Measurements from ENCODE around the gene ABCC4. TPM values are rescaled to one million over a fixed set of nuclear protein-coding genes. Genes with fewer than 3 reads are reported as not detected.
"Not testable (repeated sequence)": the region's sequence is repeated elsewhere in the genome, so short reads cannot be mapped to it uniquely, and the experiment has no call there.

ABCC4 gene
- total RNA-seq, 1 experiment from 2014 or later, result 9.4 TPM

DNA sequence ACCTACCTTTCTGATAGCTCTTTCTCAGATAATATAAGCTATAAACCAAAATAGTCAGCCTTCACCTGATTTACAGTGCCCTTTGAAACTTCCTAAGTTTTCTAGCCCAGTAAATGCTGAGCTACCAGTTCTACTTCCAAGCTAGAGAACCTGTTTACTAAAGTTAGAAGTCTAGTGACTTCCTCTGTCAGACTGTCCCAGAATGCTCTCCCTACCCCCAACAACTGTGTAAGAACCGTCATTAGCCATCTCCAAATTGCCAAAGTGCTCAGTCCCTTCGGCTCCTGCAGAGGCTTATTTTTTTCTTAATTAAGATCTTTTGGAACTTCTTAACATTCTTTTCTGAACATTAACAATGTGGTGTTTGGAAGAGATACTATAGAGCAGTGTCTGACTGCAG, 3.2 kb upstream of the ABCC4 start:
- H3K4me3 ChIP-seq, result no peak overlapping the region
- no peaks in the 10 kb centered on the region; the same call in 1 of the 2 replicates for H3K9me3 ChIP-seq
- no peaks in the 10 kb centered on the region for H3K27me3 ChIP-seq
- H3K36me3 ChIP-seq, result no peaks in the 10 kb centered on the region
- DNase-seq, result no peak

DNA sequence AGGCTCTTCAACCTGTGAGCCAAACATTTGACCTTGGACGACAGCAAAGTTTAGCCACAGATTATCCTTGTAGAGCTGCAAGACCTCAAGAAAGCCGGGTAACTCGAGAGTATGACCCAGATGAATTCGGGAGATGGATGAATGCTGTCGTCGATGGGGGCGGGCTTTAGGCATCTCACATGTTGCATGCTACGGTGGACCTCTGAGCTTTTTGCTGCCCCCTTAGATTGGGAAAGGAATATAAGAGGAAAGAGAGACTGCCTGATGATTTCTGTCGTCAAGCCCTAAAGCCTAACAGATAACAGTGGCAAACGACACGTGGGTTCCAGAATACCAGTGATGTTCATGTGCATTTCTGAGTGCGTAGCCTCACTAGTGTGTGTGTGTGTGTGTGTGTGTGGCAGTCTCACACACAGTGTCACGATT, 730 bp upstream of the ABCC4 start:
- H3K9me3 ChIP-seq, result no peaks in the 10 kb centered on the region; the same call in 1 of the 2 replicates
- no peaks in the 10 kb centered on the region for H3K27me3 ChIP-seq
- peaks cover 4% of the 10 kb centered on the region for H3K36me3 ChIP-seq
- no peak for DNase-seq
- peak overlapping the region; percentile 86 for H3K4me3 ChIP-seq

DNA sequence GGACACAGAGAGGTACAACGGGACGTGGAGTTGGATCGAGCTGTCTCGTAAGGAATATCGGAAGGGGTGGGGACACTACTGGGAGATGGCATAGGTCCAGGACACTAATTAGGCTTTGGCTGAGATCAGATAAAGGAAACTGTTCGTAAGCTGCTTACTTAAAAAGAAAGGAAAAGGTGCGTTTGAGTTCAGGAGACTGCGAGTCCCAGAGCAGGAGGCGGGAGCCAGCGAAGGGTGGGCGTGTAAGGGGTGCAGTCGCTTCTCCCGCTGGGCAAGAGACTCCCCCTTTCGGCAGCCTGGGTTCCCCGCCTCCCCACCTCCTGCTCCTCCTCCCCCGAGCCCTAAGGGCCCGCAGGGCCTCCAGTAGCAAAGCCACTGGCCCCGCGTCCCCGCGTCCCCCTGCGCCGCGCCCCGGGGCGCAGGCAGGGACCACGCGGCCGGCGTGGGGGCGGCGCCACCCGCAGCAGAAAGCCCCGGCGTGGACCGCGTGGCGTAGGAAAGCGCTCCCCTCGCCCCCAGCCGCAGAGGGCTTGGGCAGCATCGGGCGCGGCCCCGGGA, 547 bp downstream of the ABCC4 start:
- peak; percentile 73 for DNase-seq
- Histone ChIP-seq H3K9me3 (no peaks in the 10 kb centered on the region), H3K36me3 (peaks cover 4% of the 10 kb centered on the region), H3K27me3 (no peaks in the 10 kb centered on the region), H3K4me3 (peak overlapping the region; percentile 86)

DNA sequence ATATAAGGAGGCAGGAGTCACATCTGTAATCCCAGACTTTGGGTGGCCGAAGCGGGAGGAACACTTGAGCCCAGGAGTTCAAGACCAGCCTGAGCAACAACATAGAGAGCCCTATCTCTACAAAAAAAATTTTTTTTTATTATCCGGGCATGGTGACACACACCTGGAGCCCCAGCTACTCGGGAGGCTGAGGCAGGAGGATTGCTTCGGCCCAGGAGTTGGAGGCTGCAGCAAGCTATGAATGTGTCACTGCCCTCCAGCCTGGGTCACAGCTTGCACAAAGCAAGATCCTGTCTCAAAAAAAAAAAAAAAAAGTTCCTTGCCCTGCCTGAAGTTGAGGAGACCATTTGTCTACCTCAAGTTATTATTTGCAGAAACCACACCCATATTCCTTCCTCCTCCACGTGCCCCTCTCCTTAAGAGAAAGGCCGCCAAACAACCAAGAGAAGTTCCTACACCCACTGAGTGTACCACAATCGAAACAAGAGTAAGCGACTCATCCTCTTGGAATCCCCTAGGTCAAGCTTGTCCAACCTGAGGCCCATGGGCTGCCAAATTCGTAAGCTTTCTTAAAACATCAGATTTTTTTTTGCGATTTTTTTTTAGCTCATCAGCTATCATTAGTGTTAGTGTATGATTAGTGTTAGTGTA, 2.2 kb downstream of the ABCC4 start:
- DNase-seq, result peak; percentile 79
- Histone ChIP-seq H3K27me3 (no peaks in the 10 kb centered on the region), H3K36me3 (peaks cover 4% of the 10 kb centered on the region), H3K4me3 (no peak overlapping the region; the same call in 1 of the 2 replicates), H3K9me3 (no peaks in the 10 kb centered on the region)

DNA sequence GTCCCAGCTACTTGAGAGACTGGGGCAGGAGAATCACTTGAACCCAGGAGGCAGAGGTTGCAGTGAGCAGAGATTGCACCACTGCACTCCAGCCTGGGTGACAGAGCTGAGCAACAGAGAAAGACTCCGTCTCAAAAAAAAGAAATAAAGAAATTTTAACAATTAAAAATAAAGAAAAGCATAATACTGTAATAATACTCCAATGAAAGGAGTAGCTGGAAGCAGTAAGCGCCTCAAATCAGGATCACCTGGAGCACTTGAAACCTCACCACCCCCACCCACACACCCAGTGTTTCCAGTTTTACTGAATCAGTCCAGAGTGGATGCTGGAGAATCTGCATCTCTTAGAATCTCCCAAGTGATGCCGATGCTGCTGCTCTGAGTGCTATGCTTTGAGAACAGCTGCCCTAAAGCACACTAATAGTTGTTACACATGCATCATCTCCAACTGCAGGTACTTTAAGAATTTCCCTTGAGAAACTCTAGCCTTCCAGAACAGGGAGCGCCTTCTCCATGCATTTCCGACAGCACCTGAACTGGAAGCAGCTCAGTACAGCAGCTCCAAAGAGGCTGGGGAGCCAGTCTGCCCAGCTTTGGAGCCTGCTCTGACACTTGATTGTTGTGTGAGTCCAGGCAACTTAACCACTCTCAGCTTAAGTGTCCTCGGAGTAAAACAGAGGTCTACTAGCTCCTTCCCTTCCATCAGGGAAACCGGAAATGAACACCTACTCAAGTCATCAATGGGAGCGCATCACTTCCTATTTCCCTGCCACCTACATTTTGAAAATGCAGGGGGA, 2.9 kb downstream of the ABCC4 start:
- no peak for DNase-seq
- peaks cover 4% of the 10 kb centered on the region for H3K36me3 ChIP-seq
- H3K9me3 ChIP-seq, result no peaks in the 10 kb centered on the region
- no peak overlapping the region for H3K4me3 ChIP-seq
- no peaks in the 10 kb centered on the region for H3K27me3 ChIP-seq

DNA sequence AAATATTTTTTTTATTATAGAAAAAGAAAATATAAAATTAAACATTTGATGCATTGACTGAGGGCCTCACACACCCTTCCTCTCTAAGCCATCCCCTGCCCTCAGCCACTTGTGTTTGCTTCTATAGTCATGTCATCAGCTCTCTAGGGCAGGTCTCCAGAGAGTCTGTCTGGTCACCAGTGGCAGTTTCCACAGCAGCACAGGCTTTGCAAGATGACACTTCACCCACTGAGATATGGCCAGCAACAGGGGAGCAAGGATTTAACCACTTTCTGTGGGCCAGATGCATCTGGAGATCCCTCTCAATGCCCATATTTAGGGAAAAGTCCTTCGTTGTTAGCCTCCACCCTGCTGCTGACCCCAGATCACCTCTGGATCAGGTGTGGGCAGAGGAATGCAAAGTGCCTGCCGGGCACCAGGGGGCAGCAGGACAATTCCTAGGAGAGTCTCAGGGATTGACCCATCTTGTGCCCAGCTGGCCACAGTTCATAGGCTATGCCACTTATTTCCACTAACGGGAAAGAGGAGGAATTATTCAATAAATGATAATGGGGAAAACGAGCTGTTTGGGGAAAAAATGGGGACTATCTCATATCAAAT, 4.8 kb downstream of the ABCC4 start:
- Histone ChIP-seq H3K9me3 (no peaks in the 10 kb centered on the region), H3K4me3 (no peak overlapping the region), H3K27me3 (no peaks in the 10 kb centered on the region), H3K36me3 (peaks cover 6% of the 10 kb centered on the region)
- DNase-seq, result peak; percentile 39

DNA sequence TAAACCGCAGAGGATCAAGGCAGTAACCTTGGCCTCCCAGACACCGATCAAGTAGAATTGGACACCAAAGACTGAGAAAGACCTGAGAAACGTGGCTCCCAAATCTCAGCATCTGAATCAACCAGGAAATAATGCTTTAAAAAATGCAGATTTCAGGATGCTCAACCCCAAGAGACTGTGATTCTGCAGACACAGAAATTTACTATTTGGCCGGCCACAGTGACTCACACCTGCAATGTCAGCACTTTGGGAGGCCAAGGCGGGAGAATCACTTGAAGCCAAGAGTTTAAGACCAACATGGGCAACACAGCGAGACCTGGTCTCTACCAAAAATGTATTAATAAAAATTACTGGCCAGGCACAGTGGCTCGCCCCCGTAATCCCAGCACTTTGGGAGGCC, 6.2 kb downstream of the ABCC4 start:
- H3K9me3 ChIP-seq, result no peaks in the 10 kb centered on the region
- no peak for DNase-seq
- H3K4me3 ChIP-seq, result no peak overlapping the region
- H3K27me3 ChIP-seq, result no peaks in the 10 kb centered on the region
- peaks cover 6% of the 10 kb centered on the region for H3K36me3 ChIP-seq

DNA sequence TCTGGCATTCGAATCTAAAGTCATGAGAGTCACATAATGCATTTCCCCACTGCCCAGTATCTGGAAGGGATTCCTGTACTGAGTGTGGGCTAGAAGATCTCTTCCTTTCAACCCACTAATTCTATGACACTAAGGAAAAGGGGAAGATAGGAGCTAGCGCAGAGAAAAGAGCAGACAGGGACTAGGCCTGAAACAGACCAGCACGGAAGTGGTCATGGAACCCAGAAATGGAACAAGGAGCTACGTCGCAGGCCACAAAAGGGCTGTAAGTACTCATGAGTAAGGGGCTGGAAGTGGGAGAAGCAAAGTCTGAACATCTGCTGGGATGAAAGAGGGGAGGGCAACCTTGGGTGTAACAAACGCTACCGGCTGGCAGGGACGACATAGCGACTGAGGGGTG, 8.6 kb downstream of the ABCC4 start:
- Histone ChIP-seq H3K36me3 (peaks cover 2% of the 10 kb centered on the region; the same call in 1 of the 2 replicates), H3K4me3 (no peak overlapping the region), H3K27me3 (no peaks in the 10 kb centered on the region), H3K9me3 (no peaks in the 10 kb centered on the region)
- no peak for DNase-seq

DNA sequence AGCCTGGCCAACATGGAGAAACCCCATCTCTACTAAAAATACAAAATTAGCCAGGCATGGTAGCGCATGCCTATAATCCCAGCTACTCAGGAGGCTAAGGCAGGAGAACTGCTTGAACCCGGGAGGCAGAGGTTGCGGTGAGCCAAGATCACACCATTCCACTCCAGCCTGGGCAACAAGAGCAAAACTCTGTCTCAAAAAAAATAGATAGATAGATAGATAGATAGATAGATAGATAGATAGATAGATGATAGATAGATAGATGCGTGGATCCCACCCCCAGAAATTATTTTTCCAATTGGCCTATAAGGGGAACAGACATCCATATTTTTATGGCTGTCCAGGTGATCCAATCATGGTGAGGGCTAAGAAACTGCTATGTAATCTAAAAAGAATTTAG, 11.3 kb downstream of the ABCC4 start:
- H3K27me3 ChIP-seq, H3K9me3 ChIP-seq, H3K4me3 ChIP-seq, H3K36me3 ChIP-seq, DNase-seq: not testable (repeated sequence)

DNA sequence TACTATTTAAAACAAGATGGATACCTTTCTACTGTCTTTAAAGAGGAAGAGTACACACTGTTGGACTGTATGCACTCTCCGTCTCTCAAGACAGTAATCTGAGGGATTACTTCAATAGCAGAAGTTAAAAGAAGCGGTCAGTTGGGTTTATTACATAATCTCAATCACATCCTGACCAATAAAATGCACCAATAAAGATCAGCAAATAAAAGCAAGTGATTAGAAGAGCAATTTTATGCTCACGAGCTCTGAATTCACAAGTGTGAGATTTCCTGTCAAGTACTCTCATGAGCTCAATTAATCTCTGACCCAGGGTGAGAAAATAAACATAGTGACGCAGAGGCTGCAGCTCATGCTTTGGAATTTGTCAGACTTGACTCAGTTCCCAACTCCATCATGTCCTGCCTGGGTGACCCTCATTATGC, 12.2 kb downstream of the ABCC4 start:
- no peaks in the 10 kb centered on the region for H3K27me3 ChIP-seq
- no peak overlapping the region for H3K4me3 ChIP-seq
- H3K36me3 ChIP-seq, result peaks cover 2% of the 10 kb centered on the region; the same call in 1 of the 2 replicates
- no peaks in the 10 kb centered on the region for H3K9me3 ChIP-seq
- no peak for DNase-seq

DNA sequence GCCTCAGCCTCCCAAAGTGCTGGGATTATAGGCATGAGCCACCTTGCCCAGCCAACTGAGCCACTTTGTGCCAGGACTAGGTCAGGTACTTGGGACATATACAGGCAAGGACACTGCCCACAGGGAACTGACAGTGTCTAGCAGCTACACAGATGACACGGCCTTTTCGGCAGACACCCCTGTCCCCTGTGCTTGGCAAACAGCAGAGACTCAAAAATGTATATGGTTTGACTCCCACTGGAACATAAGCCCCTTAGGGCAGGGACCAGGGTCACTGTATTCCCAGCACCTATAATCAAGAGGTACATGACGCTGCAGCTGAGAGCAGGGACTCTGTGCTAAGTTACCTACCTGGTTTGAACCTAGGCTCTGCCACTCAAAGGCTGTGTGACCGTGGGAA, 16.8 kb downstream of the ABCC4 start:
- DNase-seq, result no peak

DNA sequence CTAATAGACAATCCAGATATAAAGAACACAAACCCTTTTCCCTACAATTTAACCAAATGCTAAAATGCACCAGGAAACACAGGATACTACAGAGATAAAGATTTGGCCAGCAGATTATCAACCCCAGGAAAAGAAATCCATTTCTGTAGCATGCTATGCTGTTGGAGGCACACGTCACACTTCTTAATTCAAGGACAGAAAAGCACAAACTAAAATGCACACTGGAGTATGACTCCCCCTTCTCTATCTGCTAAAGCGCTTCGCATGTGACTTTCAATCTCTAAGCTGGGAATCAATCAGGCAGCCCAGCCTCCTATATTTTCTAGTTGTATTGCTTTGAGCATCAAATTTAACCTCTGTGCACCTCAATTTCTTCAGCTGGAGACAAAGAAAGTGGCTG, 22.2 kb downstream of the ABCC4 start:
- H3K9me3 ChIP-seq, result no peaks in the 10 kb centered on the region
- no peaks in the 10 kb centered on the region for H3K27me3 ChIP-seq
- no peak for DNase-seq
- no peak overlapping the region for H3K4me3 ChIP-seq
- 0 out of 2 replicates have a peak, but pooled peaks cover 2% of the 10 kb centered on the region for H3K36me3 ChIP-seq

More for the DNA sequence above, 16.8 kb downstream of the ABCC4 start:
- H3K9me3 ChIP-seq, result no peaks in the 10 kb centered on the region
- no peaks in the 10 kb centered on the region for H3K36me3 ChIP-seq
- no peaks in the 10 kb centered on the region for H3K27me3 ChIP-seq
- H3K4me3 ChIP-seq, result no peak overlapping the region

DNA sequence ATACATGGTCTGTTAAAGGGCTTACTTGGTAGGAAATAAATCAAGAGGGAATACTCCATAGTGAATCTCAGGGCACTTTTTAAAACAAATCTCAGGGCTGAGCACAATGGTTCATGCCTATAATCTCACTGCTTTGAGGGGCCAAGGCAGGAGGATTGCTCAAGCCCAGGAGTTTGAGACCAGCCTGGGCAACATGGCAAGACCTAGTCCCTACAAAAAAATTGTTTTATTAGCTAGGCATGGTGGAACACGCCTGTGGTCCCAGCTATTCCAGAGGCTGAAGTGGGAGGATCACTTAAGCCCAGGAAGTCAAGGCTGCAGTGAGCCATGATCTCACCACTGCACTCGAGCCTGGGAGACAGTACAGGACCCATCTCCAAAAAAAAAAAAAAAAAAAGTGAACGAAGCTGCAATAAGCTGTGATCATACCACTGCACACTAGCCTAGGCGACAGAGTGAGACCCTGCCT, 25.2 kb downstream of the ABCC4 start:
- H3K36me3 ChIP-seq, result 0 out of 2 replicates have a peak, but pooled peaks cover 2% of the 10 kb centered on the region
- no peaks in the 10 kb centered on the region for H3K9me3 ChIP-seq
- no peak for DNase-seq
- no peak overlapping the region for H3K4me3 ChIP-seq
- H3K27me3 ChIP-seq, result no peaks in the 10 kb centered on the region

DNA sequence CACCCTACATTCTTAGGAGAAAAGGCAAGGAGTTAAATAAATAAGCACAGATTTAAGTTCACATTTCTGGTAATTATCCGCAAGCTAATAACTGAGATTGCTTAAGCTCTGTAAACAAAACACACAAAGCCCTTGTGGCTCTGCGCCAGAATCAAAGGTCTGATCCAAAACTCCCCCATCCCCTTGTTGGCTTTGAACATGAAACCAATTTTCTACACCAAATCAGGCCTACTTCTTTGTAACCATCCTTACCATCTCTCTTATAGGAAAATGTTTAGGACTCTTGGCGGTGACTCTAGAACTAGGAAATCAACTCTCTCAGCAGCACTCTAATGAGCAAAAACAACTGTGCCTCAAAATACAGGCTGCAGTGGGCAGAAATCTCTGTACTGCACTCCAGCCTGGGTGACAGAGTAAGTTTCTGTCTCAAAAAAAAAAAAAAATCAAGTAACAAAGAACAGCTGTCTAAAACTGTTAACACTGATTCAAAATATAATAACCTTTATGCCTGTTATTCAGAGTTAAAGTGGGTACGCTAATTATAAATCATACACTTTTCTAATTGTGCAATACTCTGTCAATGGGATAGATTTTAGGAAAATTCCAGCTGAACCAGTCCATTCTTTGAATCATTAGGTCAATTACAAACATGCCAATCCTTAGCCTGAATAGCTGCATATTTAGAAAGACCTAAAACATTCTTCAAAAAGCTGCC, 25.8 kb downstream of the ABCC4 start:
- H3K9me3 ChIP-seq, result no peaks in the 10 kb centered on the region
- no peak overlapping the region for H3K4me3 ChIP-seq
- no peak for DNase-seq
- no peaks in the 10 kb centered on the region for H3K27me3 ChIP-seq
- H3K36me3 ChIP-seq, result 0 out of 2 replicates have a peak, but pooled peaks cover 2% of the 10 kb centered on the region

DNA sequence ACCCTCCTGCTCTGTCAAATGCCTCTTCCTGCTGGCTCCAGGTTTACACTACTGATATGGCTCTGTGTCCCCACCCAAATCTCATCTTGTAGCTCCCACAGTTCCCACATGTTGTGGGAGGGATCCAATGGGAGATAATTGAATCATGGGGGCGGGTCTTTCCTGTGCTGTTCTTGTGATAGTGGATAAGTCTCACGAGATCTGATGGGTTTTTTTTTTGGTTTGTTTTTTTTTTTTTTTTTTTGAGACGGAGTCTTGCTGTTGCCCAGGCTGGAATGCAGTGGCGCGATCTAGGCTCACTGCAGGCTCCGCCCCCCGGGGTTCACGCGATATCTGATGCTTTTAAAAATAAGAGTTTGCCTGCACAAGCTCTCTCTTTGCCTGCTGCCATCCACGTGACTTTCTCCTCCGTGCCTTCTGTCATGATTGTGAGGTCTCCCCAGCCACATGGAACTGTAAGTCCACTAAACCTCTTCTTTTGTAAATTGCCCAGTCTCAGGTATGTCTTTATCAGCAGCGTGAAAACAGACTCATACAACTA, 27.6 kb downstream of the ABCC4 start:
- not testable (repeated sequence) for H3K27me3 ChIP-seq, H3K4me3 ChIP-seq, DNase-seq, H3K9me3 ChIP-seq, H3K36me3 ChIP-seq

DNA sequence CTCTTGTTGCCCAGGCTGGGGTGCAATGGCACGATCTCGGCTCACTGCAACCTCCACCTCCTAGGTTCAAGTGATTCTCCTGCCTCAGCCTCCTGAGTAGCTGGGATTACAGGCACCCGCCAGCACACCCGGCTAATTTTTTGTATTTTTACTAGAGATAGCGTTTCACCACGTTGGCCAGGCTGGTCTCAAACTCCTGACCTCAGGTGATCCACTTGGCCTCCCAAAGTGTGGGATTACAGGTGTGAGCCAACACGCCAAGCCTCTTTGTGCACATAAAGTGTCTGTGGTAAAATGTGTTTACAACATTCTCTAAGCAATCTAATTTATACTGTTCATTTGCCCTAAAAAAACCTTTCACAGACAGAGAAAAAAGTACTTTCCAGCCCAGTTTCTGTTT, 29.2 kb downstream of the ABCC4 start:
- not testable (repeated sequence) for H3K9me3 ChIP-seq, DNase-seq, H3K4me3 ChIP-seq, H3K27me3 ChIP-seq, H3K36me3 ChIP-seq

Data from MG63 (cell line).